ENCODE data around the gene CR1. TPM values are rescaled to one million over a fixed set of nuclear protein-coding genes. Genes with fewer than 3 reads are reported as not detected.

CR1 gene
- total and polyA plus RNA-seq, 9 of the 15 experiments (the other 6 are each of a cell fraction or from before 2014, with no cell fraction given) = 0.07 to 0.47 (median 0.18) TPM

- no peak for TF ChIP-seq PTTG1 (tag; IDR thresholded peaks at IDR 0.05; ENCODE audit: low read depth)
- peak; percentile 54; the same call in 1 of the 2 replicates for TF ChIP-seq ARID1B (IDR thresholded peaks at IDR 0.05)
- TF ChIP-seq, protein P1, sequence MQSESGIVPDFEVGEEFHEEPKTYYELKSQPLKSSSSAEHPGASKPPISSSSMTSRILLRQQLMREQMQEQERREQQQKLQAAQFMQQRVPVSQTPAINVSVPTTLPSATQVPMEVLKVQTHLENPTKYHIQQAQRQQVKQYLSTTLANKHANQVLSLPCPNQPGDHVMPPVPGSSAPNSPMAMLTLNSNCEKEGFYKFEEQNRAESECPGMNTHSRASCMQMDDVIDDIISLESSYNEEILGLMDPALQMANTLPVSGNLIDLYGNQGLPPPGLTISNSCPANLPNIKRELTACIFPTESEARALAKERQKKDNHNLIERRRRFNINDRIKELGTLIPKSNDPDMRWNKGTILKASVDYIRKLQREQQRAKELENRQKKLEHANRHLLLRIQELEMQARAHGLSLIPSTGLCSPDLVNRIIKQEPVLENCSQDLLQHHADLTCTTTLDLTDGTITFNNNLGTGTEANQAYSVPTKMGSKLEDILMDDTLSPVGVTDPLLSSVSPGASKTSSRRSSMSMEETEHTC (IDR thresholded peaks at IDR 0.05) = no peak
- TF ChIP-seq RCOR1 (IDR thresholded peaks at IDR 0.05; ENCODE audit: borderline replicate concordance in 1 of 2, low read depth in 2 of 2, low read length in 2 of 2) = 0 out of 4 replicates have a peak, but pooled peaks of 1 of the 2 experiments have one; percentile 18
- peak; percentile 57 for TF ChIP-seq BACH1 (tag; IDR thresholded peaks at IDR 0.05)
- TF ChIP-seq ZSCAN29 (IDR thresholded peaks at IDR 0.05) = 0 out of 2 replicates have a peak, but pooled peaks have one; percentile 48
- TF ChIP-seq LARP7 (IDR thresholded peaks at IDR 0.05) = no peak
- peak; percentile 87 for TF ChIP-seq MAFG (tag; conservative IDR thresholded peaks at IDR 0.05)
- TF ChIP-seq ZNF316 (IDR thresholded peaks at IDR 0.05) = peak; percentile 94
- TF ChIP-seq TCF15 (CRISPR knock-in tag; IDR thresholded peaks at IDR 0.05) = no peak
- peak; percentile 48; the same call in 1 of the 2 replicates for TF ChIP-seq SMARCA4 (IDR thresholded peaks at IDR 0.05)
- TF ChIP-seq CBX3 (IDR thresholded peaks at IDR 0.05; ENCODE audit: borderline replicate concordance in 1 of 2, low read length in 2 of 2) = 0 out of 3 replicates have a peak, but pooled peaks of 1 of the 2 experiments have one; percentile 17
- peak in 1 of 2 experiments; percentile 10; a peak in 1 of 4 replicates for TF ChIP-seq ARNT (IDR thresholded peaks at IDR 0.05)
- peak; percentile 44; the same call in 1 of the 2 replicates for TF ChIP-seq JUND (IDR thresholded peaks at IDR 0.05; ENCODE audit: borderline replicate concordance, low read depth, low read length)
- TF ChIP-seq JUND (tag; IDR thresholded peaks at IDR 0.05; ENCODE audit: borderline replicate concordance, low read depth, low read length) = no peak
- no peak for TF ChIP-seq ZBED1 (IDR thresholded peaks at IDR 0.05)
- 0 out of 2 replicates have a peak, but pooled peaks have one; percentile 6 for TF ChIP-seq NFE2L1 (tag; IDR thresholded peaks at IDR 0.05; ENCODE audit: borderline replicate concordance, low read depth)
- TF ChIP-seq ZFP36 (IDR thresholded peaks at IDR 0.05; ENCODE audit: low read depth, low read length, partially characterized antibody) = peak; percentile 83
- no peak for TF ChIP-seq HDAC3 (IDR thresholded peaks at IDR 0.05; ENCODE audit: borderline replicate concordance, partially characterized antibody)
- no peak for TF ChIP-seq GMEB1 (CRISPR knock-in tag; IDR thresholded peaks at IDR 0.05)
Observed at GRCh38 chr1:207673399-207673798, 177.4 kb downstream of the CR1 start (continued).
